Endothelial cell (in vitro differentiated cells): ENCODE measurements around the gene CIB4. TPM values are rescaled to one million over a fixed set of nuclear protein-coding genes. Genes with fewer than 3 reads are reported as not detected.

Source experiments
- DNase-seq: peaks from one replicate; pipeline ENCODE4 v3.0.0; 2021; ENCODE audit warnings: low spot score
- H3K27ac Mint-ChIP-seq: one replicate; pipeline ENCODE4 v1.8.0; 2021; ENCODE audit warnings: mixed read lengths, inconsistent platforms; ENCODE audit not compliant: unreplicated experiment
- H3K27me3 Mint-ChIP-seq: one replicate; pipeline ENCODE4 v1.8.0; 2021; ENCODE audit warnings: mild to moderate bottlenecking, moderate library complexity, mixed read lengths, inconsistent platforms; ENCODE audit not compliant: unreplicated experiment
- H3K36me3 Mint-ChIP-seq: one replicate; pipeline ENCODE4 v1.8.0; 2021; ENCODE audit warnings: mild to moderate bottlenecking, low read depth, mixed read lengths, inconsistent platforms; ENCODE audit not compliant: unreplicated experiment
- H3K4me1 Mint-ChIP-seq: one replicate; pipeline ENCODE4 v1.8.0; 2021; ENCODE audit warnings: mild to moderate bottlenecking, mixed read lengths, inconsistent platforms; ENCODE audit not compliant: unreplicated experiment
- H3K4me3 Mint-ChIP-seq: one replicate; pipeline ENCODE4 v1.8.0; 2021; ENCODE audit warnings: mild to moderate bottlenecking, mixed read lengths, inconsistent platforms; ENCODE audit not compliant: unreplicated experiment
- H3K9me3 Mint-ChIP-seq: one replicate; pipeline ENCODE4 v1.8.0; 2021; ENCODE audit warnings: mixed read lengths, inconsistent platforms; ENCODE audit not compliant: unreplicated experiment
- CTCF ChIP-seq: fragments of 200-600 bp; sonication (generic); IDR thresholded peaks from one replicate; pipeline ENCODE4 v1.5.0; 2021; ENCODE audit warnings: antibody characterized with exemption; ENCODE audit not compliant: unreplicated experiment
- total RNA-seq: library from RNA; stranded (reverse); fragmentation: NEBNext Ultra II Directional; extraction: Animal tissue kit (Norgen Biotek cat#: 25700); gene quantifications from one replicate; pipeline ENCODE4 v1.2.1, GENCODE V29; 2021; ENCODE audit not compliant: unreplicated experiment

Gene CIB4
- total RNA-seq, 1 donor from 2014 or later = not detected

GRCh38 chr2:26590980-26591618 lies 50.1 kb downstream of the CIB4 start:
- H3K4me3 Mint-ChIP-seq = no peak overlapping the region
- H3K36me3 Mint-ChIP-seq = no peaks in the 10 kb centered on the region
- H3K9me3 Mint-ChIP-seq = no peaks in the 10 kb centered on the region
- TF ChIP-seq CTCF = no peak
- H3K27ac Mint-ChIP-seq = no peak overlapping the region
- peaks cover 4% of the 10 kb centered on the region for H3K27me3 Mint-ChIP-seq
- DNase-seq = no peak
- peaks cover 12% of the 10 kb centered on the region for H3K4me1 Mint-ChIP-seq

- TF ChIP-seq CTCF = no peak
- no peaks in the 10 kb centered on the region for H3K36me3 Mint-ChIP-seq
- H3K4me3 Mint-ChIP-seq = no peak overlapping the region
- H3K27me3 Mint-ChIP-seq = peaks cover 8% of the 10 kb centered on the region
- H3K4me1 Mint-ChIP-seq = peaks cover 7% of the 10 kb centered on the region
- no peak overlapping the region for H3K27ac Mint-ChIP-seq
- no peak for DNase-seq
- H3K9me3 Mint-ChIP-seq = no peaks in the 10 kb centered on the region
Observed at GRCh38 chr2:26590508-26590907, 50.7 kb downstream of the CIB4 start.

- Mint-ChIP-seq H3K4me3 (no peak overlapping the region), H3K4me1 (peaks cover 4% of the 10 kb centered on the region), H3K36me3 (no peaks in the 10 kb centered on the region), H3K27ac (no peak overlapping the region), H3K27me3 (peaks cover 8% of the 10 kb centered on the region), H3K9me3 (no peaks in the 10 kb centered on the region)
- TF ChIP-seq CTCF = no peak
- DNase-seq = no peak
Observed at GRCh38 chr2:26588576-26588975, 52.6 kb downstream of the CIB4 start.

GRCh38 chr2:26587994-26588393 lies 53.2 kb downstream of the CIB4 start:
- TF ChIP-seq CTCF = no peak
- no peak overlapping the region for H3K4me3 Mint-ChIP-seq
- no peak for DNase-seq
- peaks cover 4% of the 10 kb centered on the region for H3K4me1 Mint-ChIP-seq
- H3K36me3 Mint-ChIP-seq = no peaks in the 10 kb centered on the region
- H3K27ac Mint-ChIP-seq = no peak overlapping the region
- peaks cover 8% of the 10 kb centered on the region for H3K27me3 Mint-ChIP-seq
- H3K9me3 Mint-ChIP-seq = no peaks in the 10 kb centered on the region

- no peak for TF ChIP-seq CTCF
- Mint-ChIP-seq H3K36me3 (no peaks in the 10 kb centered on the region), H3K9me3 (no peaks in the 10 kb centered on the region), H3K4me3 (no peak overlapping the region), H3K27ac (no peak overlapping the region), H3K27me3 (peaks cover 8% of the 10 kb centered on the region), H3K4me1 (peaks cover under 1% of the 10 kb centered on the region)
- no peak for DNase-seq
Observed at GRCh38 chr2:26585966-26586365, 55.2 kb downstream of the CIB4 start.
